H1 (cell line): ENCODE measurements around the gene C16orf87. TPM values are rescaled to one million over a fixed set of nuclear protein-coding genes. Genes with fewer than 3 reads are reported as not detected.

Experiments used
- CTBP2 ChIP-seq: IDR thresholded peaks from 2 replicates; pipeline ENCODE4 v1.7.0; 2011; ENCODE audit warnings: borderline replicate concordance, mild to moderate bottlenecking, moderate library complexity, mixed read lengths, low read length; ENCODE audit not compliant: insufficient read depth, insufficient read length
- CTCF ChIP-seq, 3 experiments: IDR thresholded peaks; 1 replicate in 2 of 3; 2 replicates in 1 of 3; pipeline versions ENCODE4 v1.5.1 to v1.6.1; 2011; ENCODE audit warnings: low read length in 3 of 3, mild to moderate bottlenecking in 3 of 3, inconsistent platforms in 2 of 3, low read depth in 1 of 3, moderate library complexity in 1 of 3; ENCODE audit not compliant: insufficient read depth in 1 of 3; ENCODE audit errors: control extremely low read depth in 1 of 3
- GTF2F1 ChIP-seq: IDR thresholded peaks from 2 replicates; pipeline ENCODE4 v1.6.1; 2012; ENCODE audit warnings: low read depth, low read length, improper control_type of control experiment, borderline replicate concordance
- ZNF274 ChIP-seq: IDR thresholded peaks from 2 replicates; pipeline ENCODE4 v1.7.0; 2012; ENCODE audit warnings: low read length, borderline replicate concordance; ENCODE audit errors: extremely low read depth
- polyA plus RNA-seq, 7 experiments: library from polyadenylated mRNA; depleted of rRNA in 3 of 7; stranded (reverse) in 5 of 7; unstranded in 2 of 7; fragments of >200 nt in 5 of 7; fragments of 200-250 nt in 2 of 7; gene quantifications; 1 replicate in 5 of 7; 2 replicates in 1 of 7; 4 replicates in 1 of 7; pipeline versions ENCODE4 v1.2.1 to v1.2.3, GENCODE V29; 2011 to 2013; ENCODE audit warnings: missing spikeins in 2 of 7, mixed read lengths in 2 of 7
- total RNA-seq: library from RNA; stranded (reverse); fragmentation: NEBNext Ultra II Directional; extraction: Animal tissue kit (Norgen Biotek cat#: 25700); gene quantifications from 2 replicates; pipeline ENCODE4 v1.2.1, GENCODE V29; 2021

Gene C16orf87
- total and polyA plus RNA-seq, 2 of the 8 experiments (the other 6 are each of a cell fraction or from before 2014, with no cell fraction given) = 4.8 to 21.8 TPM

DNA sequence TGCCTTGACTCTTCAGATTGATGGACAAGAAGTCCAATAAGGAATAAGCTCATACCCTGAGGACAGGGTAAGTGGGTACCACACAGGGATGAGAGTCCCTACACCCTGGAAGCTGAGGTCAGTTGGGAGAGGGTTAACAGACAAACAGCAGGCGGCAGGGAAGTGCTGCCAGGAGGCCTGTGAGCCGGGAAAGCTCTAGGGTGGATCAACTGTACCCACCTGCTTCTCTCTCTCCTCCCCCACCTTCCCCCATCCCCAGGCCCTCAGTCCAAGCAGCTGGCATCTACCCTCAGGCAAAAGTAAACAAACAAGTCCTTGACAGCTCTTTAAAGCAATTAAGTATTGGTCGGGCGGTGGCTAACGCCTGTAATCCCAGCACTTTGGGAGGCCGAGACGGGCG, 62.2 kb downstream of the C16orf87 start (continued):
- no peak for TF ChIP-seq GTF2F1
- TF ChIP-seq CTBP2 = no peak
- TF ChIP-seq CTCF (IDR thresholded peaks at IDR 0.05; ENCODE audit: control extremely low read depth in 1 of 3, insufficient read depth in 1 of 3, low read depth in 1 of 3, low read length in 3 of 3) = no peak
- no peak for TF ChIP-seq ZNF274
- TF ChIP-seq, all 59 proteins: peak for 0
